ENCODE data around the gene NFS1. TPM values are rescaled to one million over a fixed set of nuclear protein-coding genes. Genes with fewer than 3 reads are reported as not detected.
A peak's percentile ranks its signal among the peaks of the same experiment; 100 is the strongest.

The NFS1 gene
- total RNA-seq, 1 donor from 2014 or later, result 13.9 TPM

DNA sequence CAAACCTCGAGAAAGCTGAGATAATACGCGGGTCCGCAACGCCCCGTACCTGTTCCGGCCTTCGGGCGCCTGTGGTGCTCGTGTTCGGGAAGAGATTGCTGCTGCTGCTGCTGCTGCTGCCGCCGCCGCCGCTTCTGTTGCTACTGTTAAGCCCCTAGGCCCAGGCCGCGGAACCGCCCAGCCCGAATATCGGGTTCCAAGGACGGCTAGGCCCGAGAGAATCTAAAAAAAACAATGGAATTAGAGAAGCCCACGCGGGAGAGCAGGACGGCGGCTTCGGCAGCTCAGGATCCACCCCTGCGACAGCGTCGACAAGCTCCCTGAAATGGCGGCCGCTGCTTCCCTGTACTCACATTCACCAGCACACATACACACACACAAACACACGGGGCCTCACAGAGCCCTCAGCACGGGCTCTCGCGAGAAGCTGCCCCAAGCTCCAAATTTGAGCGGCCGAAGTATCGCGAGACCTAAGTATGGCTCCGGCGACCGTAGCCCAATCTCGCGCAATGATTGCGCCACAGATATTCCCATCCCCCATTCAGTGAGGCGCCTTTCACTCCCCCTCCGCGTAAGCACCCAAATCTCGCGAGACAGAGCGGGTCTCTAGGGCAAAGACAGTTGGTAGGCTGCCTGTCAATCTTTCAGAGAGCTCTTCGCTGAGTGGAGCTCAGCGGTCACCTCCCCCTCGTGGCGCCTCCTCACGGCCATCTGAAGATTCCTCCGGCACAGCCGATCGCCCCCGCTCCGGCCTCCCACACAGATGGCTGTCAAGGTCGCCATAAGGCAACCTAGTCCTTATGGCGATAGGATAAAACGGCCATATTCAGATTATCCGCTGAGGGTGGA lies 43.0 kb upstream of the NFS1 start, which contains the start of gene RBM39:
RBM39 (minus strand) TSS at position 369 of the 849 bp plus-strand sequence. CDS start 1,386 bp downstream, outside the sequence.
- Mint-ChIP-seq H3K4me3 (ENCODE audit: unreplicated experiment) (peak within 1 kb of the TSS; percentile 99), H3K9me3 (ENCODE audit: unreplicated experiment) (peaks cover 14% of the 10 kb centered on the region), H3K36me3 (ENCODE audit: unreplicated experiment) (no peaks in the 10 kb centered on the region), H3K27ac (ENCODE audit: unreplicated experiment) (peak within 1 kb of the TSS; percentile 97), H3K27me3 (ENCODE audit: unreplicated experiment) (peaks cover 11% of the 10 kb centered on the region), H3K4me1 (ENCODE audit: low read depth, unreplicated experiment) (peaks cover 20% of the 10 kb centered on the region)
- peak; percentile 36 for TF ChIP-seq CTCF (IDR thresholded peaks at IDR 0.05; ENCODE audit: partially characterized antibody, unreplicated experiment)
- peak; percentile 100 for DNase-seq

GRCh38 chr20:35739294-35740163 lies 40.4 kb upstream of the NFS1 start:
- no peak for TF ChIP-seq CTCF (IDR thresholded peaks at IDR 0.05; ENCODE audit: partially characterized antibody, unreplicated experiment)
- peaks cover 14% of the 10 kb centered on the region for H3K9me3 Mint-ChIP-seq (ENCODE audit: unreplicated experiment)
- H3K4me1 Mint-ChIP-seq (ENCODE audit: low read depth, unreplicated experiment), result peaks cover 23% of the 10 kb centered on the region
- H3K4me3 Mint-ChIP-seq (ENCODE audit: unreplicated experiment), result peak overlapping the region; percentile 83
- H3K27ac Mint-ChIP-seq (ENCODE audit: unreplicated experiment), result peak overlapping the region; percentile 83
- no peak for DNase-seq
- no peaks in the 10 kb centered on the region for H3K36me3 Mint-ChIP-seq (ENCODE audit: unreplicated experiment)
- peaks cover 11% of the 10 kb centered on the region for H3K27me3 Mint-ChIP-seq (ENCODE audit: unreplicated experiment)

DNA sequence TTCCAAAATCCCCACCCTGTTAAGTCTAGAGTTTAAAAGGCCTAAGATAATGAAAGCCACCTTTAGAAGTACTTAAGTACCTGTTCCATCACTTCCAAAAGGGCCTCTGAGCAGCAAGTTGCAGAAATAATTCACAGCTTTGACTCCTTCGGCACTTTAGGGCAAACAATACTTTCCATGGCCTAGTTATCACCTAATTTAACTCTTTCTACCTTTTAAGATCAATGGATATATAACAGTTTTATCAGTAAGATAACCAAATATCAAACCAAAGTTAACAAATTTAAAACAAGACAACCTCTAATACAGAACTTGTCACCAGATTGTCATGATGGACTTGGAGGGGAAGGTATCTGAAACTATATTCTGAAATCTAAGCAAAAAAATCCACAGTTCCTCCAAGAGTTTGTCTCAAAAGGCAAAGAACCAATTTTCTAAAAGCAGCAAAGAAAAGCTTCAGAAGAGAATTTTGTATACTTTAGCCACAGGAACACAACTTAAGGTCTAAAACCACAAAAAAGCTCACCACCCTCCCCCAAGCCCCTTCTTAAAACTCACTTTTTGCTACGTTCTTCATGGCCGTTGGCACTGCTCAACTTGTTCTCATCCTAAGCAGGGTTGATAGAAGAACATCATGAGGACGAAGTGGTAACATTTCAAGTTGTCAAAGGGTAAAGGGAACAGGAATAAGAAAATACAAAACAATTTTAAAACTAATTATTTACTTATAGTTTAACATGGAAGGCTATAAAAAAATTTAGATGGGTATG lies 39.4 kb upstream of the NFS1 start:
- no peak for TF ChIP-seq CTCF (IDR thresholded peaks at IDR 0.05; ENCODE audit: partially characterized antibody, unreplicated experiment)
- DNase-seq, result no peak
- Mint-ChIP-seq H3K4me1 (ENCODE audit: low read depth, unreplicated experiment) (peaks cover 25% of the 10 kb centered on the region), H3K27ac (ENCODE audit: unreplicated experiment) (no peak overlapping the region), H3K27me3 (ENCODE audit: unreplicated experiment) (peaks cover 11% of the 10 kb centered on the region), H3K9me3 (ENCODE audit: unreplicated experiment) (peaks cover 14% of the 10 kb centered on the region), H3K36me3 (ENCODE audit: unreplicated experiment) (no peaks in the 10 kb centered on the region), H3K4me3 (ENCODE audit: unreplicated experiment) (peak overlapping the region; percentile 63)

DNA sequence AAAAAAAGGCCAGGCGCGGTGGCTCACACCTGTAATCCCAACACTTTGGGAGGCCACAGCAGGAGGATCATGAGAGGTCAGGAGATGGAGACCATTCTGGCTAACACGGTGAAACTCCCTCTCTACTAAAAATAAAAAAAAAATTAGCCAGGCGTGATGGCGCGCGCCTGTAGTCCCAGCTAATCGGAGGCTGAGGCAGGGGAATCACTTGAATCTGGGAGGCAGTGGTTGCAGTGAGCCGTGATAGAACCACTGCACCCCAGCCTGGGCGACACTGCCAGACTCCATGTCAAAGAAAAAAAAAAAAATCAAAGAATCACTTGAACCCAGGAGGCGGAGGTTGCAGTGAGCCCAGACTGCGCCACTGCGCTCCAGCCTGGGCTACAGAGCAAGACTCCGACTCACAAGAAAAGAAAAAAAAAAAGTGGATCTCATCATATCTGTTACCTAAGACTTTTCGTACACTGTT lies 38.7 kb upstream of the NFS1 start:
- peaks cover 9% of the 10 kb centered on the region for H3K27me3 Mint-ChIP-seq (ENCODE audit: unreplicated experiment)
- H3K36me3 Mint-ChIP-seq (ENCODE audit: unreplicated experiment), result no peaks in the 10 kb centered on the region
- H3K4me3 Mint-ChIP-seq (ENCODE audit: unreplicated experiment), result peak overlapping the region; percentile 63
- H3K27ac Mint-ChIP-seq (ENCODE audit: unreplicated experiment), result no peak overlapping the region
- H3K4me1 Mint-ChIP-seq (ENCODE audit: low read depth, unreplicated experiment), result peaks cover 23% of the 10 kb centered on the region
- no peak for DNase-seq
- peaks cover 14% of the 10 kb centered on the region for H3K9me3 Mint-ChIP-seq (ENCODE audit: unreplicated experiment)
- no peak for TF ChIP-seq CTCF (IDR thresholded peaks at IDR 0.05; ENCODE audit: partially characterized antibody, unreplicated experiment)
